ENCODE data around the gene WBP1.
"Not testable (repeated sequence)": the region's sequence is repeated elsewhere in the genome, so short reads cannot be mapped to it uniquely, and the experiment has no call there.

The WBP1 gene

DNA sequence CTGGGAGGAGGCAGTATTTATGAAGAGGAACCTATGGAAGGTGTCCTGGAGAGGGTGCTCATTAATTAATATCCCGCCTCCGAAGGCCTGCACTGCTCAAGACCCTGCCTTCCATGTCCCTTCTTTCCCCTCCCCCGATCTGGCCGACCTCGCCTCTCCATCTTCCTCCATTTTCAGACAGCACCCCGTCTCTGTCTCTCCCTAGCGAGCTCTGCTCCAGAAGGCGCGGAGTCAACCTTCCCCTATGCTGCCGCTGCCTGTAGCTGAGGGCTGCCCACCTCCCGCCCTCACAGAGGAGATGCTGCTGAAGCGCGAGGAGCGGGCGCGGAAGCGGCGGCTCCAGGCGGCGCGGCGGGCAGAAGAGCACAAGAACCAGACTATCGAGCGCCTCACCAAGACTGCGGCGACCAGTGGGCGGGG is 1.1 kb upstream of the WBP1 start:
- DNase-seq: no peak

DNA sequence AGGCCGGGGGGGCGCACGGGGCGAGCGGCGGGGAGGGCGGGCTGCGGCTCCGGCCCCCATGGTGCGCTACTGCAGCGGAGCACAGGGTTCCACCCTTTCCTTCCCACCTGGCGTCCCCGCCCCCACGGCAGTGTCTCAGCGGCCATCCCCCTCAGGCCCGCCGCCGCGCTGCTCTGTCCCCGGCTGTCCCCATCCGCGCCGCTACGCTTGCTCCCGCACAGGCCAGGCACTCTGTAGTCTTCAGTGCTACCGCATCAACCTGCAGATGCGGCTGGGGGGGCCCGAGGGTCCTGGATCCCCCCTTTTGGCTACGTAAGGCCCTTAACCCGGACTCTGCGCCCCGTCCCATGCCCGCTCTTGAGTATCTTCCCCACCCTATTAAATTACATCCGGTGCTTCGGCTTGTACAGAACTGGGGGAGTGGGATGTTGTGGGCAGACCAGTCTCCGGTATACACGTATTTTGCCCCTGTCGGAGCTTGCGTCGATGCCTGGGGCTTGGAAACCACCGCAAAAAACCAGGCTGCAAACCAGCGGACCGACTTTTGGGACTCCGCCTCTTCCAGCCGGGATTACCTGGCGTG is 598 bp upstream of the WBP1 start:
- DNase-seq: peak; percentile 58

DNA sequence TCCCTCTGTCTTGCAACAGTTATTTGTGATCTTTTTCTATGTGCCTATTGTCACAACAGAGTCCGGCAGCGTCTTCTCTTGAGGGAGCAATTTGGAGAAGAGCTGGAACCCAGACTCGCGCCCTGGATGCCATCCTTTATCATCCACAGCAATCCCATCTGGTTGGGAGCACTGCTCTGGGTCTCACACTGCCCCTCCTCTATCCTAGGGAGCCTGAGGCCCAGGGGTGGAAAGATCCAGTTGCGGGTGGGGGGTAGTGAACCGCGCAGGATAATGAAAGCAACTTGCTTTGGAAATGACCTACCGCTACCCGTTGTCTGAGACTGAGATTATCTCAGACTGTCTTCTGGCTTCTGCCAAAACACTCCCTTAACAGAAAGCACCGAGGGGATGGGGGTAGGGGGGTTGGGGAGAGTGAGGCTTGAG is 713 bp downstream of the WBP1 start:
- no peak for DNase-seq

DNA sequence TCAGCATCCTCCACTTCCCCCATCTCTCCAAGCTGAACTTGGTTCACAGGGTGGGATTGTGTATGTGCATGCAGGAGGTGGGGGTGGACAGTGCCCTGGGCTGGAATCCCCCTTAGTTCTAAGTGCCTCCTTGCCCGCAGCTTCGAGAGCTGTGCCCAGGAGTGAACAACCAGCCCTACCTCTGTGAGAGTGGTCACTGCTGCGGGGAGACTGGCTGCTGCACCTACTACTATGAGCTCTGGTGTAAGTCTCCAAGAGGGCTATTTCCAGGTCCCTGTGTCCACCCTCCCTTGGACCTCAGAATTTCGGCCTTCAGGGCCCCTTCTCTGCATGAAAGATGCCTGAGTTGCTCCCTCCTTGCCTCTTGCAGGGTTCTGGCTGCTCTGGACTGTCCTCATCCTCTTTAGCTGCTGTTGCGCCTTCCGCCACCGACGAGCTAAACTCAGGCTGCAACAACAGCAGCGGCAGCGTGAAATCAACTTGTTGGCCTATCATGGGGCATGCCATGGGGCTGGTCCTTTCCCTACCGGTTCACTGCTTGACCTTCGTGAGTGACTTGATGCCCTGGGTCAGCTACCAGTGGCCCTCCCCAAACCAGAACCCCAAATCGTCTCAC is 1.4 kb downstream of the WBP1 start:
- not testable (repeated sequence) for DNase-seq

DNA sequence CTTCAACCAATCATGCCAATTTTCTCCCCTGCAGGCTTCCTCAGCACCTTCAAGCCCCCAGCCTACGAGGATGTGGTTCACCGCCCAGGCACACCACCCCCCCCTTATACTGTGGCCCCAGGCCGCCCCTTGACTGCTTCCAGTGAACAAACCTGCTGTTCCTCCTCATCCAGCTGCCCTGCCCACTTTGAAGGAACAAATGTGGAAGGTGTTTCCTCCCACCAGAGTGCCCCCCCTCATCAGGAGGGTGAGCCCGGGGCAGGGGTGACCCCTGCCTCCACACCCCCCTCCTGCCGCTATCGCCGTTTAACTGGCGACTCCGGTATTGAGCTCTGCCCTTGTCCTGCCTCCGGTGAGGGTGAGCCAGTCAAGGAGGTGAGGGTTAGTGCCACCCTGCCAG is 1.9 kb downstream of the WBP1 start:
- not testable (repeated sequence) for DNase-seq

DNA sequence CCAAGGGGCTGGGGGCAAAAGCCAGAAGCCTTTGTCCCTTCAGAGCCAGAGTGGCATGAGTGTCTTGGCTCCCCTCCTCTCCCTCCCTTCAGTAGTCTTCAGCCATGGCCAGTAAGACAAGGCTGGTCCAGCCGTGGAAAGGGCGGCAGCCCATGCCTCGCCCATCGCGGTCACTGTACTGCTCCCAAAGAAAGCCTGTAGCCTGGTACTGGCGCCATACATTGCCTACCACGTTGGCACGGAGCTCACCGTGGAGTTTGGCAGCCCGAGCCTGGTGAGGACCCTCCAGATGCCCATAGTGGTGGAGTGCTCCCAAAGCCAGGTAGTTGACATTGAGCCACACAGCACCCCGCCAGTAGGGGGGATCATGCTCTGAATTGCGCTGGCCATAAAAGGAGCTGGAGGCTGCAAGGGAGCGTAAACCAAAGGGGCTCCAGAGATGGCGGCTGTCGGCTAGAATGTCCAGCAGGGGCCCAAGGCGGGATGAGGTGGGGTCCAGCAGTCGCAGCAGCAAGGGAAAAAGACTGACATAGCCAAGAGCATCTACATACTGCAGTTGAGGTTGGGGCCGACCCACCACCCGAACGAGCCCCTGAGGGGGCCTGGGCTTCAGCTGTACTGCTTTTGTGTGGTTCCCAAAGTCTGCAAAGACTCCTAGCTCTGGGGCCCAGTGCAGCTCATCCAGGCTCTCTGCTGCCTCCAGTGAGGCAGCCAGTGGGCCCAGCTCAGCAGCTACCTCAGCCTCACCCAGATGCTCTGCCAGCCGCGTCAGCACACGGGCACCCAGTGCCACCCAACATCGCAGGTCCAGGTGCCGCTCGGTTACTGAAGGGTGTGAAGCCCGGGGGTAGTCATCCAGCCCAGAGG is 3.2 kb downstream of the WBP1 start:
- no peak for DNase-seq

DNA sequence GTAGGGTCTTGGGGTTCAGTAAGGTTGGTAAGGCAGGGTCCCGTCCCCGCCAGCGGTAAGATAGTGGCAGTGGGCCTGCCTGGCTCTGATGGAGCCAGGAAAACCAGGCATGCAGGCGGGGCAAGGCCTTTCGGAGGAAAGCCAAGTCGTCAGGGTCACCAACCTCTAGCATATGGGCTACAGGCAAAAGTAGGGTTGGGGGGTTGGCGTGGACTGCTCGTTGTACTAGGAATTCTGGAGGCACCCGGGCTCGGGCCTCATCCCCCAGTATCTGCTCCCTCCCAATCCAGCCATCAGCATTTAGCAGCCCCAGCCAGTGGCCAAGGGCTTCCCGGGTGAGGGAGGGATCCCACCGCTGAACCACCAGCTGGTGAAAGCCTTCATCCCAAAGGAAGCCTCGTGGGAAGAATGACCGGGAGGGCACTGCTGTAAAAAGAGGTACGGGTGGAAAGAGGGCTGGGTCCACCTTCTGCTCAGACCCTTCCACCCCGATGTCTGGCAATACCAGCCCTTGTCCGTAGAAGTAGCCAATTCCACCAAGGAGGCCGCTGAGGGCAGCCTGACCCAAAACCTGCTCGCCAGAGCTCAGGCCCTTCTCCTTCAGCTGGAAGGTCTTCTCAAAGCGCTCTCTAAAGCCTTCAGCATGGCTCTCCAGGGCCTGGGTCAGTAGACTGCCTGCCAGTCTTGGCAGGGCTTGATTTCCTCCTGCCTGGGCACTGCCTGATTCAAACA is 4.0 kb downstream of the WBP1 start:
- no peak for DNase-seq

DNA sequence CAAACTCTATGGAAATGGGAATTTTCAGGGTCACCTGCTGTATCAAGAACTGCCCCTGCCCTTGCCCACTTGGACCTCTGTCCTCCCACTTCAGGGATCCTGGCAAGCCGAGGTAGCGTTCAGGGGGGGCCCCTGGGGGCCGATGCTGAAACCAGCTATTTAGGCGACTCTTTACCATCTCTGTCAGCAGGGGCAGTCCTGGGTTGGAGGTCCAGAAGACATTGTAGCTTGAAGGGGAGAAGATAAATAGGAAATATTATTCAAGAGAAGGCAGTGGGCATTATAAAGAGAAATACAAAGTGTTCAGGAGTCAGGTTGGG is 4.5 kb downstream of the WBP1 start:
- no peak for DNase-seq

DNA sequence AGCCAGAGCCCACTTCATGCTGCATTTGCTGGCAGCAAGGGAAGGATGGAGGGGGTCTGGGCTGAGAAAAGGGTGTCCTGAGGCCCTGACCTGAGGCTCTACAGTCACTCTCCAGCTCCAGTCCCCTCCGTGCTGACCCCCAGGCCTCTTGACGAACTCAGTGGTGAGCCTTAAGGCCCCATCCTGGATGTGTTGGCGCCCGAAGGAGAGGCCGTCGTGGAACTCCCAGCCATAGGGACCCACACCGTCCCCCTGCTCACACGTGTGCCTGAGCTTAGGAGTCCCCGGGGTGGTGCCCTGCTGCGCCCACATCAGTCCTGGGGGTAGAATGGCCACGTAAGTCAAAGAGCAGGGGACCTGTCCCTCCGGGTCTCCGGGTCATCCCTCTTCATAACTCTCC is 6.2 kb downstream of the WBP1 start:
- no peak for DNase-seq

DNA sequence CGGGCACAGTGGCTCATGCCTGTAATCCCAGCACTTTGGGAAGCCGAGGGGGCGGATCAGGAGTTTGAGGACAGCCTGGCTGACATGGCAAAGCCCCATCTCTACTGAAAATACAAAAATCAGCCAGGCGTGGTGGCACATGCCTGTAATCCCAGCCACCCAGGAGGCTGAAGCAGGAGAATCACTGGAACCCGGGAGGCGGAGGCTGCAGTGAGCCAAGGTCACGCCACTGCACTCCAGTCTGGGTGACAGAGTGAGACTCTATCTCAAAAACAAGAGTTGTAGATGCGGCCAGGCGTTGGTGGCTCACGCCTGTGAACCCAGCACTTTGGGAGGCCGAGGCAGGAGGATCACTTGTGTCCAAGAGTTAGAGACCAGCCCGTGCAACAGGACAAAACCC is 12.5 kb downstream of the WBP1 start:
- DNase-seq: not testable (repeated sequence)

DNA sequence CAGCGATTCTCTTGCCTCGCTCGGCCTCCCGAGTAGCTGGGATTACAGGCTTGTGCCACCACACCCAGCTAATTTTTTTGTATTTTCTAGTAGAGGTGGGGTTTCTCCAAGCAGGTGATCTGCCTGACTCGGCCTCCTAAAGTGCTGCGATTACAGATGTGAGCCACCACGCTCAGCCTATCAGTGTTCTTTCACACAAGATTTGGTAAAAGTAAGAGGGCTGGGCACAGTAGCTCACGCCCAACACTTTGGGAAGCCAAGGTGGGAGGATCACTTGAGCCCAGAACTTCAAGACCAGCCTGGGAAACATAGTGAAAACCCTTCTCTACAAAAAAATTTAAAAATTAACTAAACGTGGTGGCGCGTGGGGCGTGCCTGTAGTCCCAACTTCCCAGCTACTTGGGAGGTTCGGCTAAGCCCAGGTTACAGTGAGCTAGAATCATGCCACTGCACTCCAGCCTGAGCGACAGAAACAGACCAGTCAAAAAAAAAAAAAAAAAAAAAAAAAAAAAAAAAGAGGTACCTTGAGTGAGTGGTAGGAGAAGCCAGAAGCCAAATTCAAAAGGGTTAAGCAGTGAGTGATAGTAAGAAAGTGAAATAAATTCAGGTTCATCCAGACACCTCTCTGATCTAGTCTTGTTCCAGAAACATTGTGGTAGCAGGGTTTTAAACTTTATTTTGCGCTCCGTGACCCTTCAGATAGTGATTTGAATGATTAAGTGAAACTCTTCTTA is 13.3 kb downstream of the WBP1 start:
- DNase-seq: no peak

DNA sequence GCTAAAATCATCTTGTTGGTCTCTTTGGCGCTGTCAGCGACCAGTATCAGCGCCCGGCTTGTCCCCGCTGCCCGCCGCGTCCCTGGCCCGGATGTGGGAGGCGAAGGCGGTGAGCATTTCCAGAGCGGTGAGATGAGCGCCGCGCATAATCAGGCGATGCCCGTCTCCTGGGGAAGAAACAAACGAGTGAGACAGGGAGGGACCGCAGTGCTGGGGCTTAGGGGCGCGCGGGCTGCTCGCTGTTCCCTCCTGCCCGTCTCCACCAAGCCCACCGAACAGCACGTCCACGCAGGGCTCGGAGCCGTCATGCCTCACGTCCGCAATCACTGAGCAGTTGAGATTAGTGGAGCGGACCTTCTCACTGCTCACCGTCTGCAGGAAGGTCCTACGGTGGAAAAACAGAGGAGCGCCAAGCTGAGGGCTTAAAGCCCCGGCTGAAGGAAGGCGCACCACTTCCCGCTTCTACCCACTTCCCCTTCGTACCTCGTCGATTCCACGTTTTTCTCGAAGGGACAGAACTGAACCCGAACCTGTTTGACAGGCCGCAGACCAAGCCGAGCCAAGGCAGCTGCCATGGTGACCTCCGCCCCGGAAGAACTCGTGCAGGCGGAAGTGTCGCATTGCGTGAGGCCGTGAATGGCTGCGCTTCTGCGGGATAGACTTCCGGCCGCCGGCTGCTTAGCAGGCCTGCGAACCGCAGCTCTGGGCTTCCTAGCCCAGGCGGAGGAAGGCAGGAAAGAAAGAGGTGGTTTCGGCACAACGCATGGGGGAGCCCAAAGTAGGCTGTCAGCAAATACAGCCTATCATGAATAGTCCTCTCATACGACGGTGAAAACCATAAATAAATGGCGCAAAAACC is 14.1 kb downstream of the WBP1 start, which contains the start of gene MRPL53:
Gene MRPL53, minus strand, starts transcription at position 595 of the 859 bp plus-strand sequence. Its CDS starts 20 bp downstream, at position 575.
- peak; percentile 86 for DNase-seq

DNA sequence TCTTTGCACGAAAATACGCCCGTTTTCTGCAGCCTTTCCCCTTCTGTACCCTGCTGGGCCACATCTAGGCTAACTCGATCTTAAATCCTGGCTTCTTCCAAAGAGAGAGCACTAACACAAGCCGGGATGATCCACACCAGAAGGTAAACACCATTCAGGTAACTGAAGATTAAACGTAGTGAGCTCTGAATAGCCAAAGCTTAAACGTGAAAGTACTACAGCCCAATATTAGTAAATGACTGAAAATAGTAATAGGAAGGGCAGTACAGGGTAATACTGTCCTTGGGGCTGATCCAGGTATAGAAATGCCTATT is 14.7 kb downstream of the WBP1 start:
- DNase-seq: no peak

DNA sequence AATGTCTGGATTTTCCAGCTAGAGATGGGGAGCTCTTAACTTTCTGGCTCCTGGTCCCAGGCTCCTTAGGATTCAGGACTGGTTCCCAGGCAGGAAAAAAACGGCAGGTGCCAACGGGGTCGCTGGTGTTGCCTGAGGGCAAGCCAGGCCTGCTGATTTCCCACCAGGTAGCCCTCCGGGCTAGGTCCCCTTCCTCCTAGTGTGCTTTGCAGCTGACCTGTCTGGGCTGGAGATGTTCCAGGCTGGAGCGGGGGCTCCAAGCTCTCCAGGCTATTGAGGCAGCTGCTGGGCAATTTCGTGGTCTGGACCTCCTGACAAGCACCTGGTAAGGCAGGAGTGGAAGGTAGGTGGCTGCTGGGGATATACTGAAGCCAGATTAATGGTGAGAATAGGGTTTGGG is 16.2 kb downstream of the WBP1 start:
- DNase-seq: no peak

DNA sequence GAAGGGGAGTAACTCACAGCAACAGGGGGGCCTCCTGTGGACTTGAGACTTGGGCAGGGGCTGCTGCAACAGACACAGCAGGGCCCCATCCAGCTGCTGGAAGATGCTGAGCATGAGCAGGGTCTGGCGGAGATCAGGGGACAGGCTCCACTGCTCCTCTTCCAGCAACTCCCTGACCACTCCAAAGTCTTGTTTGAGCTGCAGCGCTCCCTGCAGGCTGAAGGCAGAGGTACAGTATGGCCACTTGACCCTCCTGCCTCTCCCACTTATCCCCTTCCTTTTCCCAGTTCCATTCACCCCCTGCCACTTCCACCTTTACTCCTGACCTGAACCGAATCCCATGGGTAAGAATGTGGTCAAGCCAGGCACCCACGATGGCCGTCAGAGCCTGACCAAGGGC is 16.7 kb downstream of the WBP1 start:
- DNase-seq: no peak

DNA sequence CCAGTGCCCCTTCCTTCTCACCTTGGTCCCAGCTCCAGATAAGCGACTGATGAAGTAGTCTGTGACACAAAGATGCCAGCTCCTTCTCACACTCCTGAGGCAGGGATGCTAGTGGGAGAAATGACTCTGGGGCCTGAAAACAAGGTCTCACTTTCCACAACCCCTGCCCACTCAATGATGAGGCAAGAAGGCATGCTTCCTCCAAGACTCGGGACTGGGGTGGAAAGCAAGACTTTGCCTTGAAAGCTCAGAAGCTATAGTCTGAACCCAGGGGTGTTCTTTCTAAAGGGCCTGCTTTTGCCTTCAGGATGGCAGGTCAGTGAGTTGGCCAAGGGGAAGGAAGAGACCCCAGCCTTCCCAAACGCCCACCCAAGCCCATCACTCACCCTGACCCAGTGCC is 23.2 kb downstream of the WBP1 start:
- DNase-seq: no peak

DNA sequence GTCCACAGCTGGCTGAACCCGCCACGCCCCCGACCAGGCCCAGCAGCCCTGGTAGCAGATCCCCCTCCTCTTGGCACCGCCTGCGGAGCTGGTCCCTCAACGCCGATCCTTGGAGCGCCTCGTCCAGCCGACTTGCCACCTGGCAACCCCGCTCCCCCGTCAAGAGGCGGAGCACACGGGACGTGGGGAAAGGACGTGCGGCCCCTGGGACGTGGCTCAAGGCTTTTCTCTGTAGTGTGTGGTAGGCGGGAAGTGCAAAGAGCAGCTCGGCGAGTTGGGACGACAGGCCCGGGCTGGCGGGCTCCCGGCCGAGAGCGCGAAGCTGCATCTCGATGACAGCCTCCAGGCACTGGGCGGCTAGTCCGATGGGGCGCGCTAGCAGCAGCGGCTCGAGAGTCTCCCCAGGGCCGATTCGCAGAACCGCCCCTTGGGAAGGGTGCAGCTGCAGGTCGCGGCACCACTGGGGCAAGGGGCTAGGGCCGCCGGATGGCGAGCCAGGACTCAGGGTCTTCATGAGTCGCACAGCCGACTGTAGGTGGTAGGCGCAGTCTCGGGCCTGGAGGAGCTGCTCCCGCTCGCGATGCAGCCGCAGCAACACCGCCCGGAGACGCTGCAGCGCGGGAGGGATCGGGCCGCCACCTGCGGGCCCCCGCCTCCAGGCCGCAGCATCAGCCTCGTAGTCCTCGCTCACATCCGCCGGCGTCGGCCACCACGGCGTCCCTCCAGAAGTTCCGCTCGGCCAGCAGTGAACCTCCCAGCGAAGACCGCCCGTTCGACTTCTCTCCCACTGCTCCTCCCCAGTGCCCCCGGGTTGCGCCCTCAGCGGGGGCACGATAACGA is 23.9 kb downstream of the WBP1 start:
- no peak for DNase-seq

DNA sequence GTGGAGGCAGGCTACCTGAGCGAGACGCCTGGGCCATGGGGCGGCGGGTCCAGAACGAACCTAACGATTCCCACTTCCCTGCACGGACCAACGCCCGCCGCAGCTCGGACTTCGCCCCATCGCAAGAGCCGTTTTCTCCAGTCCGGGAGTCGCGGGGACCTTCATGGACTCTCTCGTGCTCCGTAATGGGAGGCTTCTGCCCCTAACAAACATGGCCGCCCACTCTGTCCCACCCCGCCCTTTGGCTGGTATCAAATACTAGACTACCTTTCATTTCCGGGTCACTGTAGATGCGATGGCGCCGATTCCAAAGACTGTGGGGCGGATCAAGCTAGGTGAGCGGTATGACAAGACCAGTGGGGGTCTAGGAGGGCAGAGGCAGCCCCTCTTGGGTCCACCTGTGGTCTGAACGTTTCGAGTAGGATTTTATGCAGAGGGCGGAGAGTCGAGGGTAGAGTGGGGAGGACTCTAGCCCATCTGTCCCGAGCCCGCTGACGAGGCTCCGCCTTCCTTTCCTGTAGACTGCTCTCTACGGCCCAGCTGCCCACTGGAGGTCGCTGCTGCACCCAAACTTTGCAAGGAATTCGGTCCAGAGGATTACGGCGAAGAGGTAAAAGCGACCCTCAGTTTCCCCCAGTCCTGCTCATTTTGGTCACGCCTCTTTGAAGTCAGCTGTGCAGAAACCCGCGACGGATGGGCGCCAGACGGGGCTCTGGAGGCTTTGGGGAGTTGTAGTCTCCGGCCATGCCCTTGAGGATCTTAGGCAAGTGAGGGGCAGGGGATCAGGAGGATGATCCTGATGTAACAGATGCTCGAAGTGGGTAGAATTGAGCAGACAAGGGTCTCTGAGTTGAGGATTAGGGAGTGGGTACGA is 24.8 kb downstream of the WBP1 start, which contains the start of the genes CCDC142 and TTC31:
Gene CCDC142, minus strand, starts transcription at position 198 of the 874 bp plus-strand sequence. Its CDS starts 161 bp downstream, at position 37.
Gene TTC31, plus strand, starts transcription at position 281 of the 874 bp plus-strand sequence. Its CDS starts 15 bp downstream, at position 296.
- peak; percentile 95 for DNase-seq

DNA sequence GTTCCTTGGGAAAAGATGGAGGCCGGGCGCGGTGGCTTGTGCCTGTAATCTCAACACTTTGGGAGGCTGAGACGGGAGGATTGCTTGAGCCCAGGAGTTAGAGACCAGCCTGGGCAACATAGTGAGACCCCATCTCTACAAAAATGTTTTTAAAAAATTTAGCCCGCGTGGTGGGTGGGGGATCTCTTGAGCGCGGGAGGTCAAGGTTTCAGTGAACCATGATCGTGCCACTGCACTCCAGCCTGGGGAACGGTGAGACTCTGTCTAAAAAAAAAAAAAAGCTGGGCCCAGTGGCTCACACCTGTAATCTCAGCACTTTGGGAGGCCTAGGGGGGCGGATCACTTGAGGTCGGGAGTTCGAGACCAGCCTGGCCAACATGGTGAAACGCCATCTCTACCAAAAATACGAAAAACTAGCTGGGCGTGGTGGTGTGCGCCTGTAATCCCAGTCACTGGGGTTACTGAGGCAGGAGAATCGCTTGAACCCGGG is 25.5 kb downstream of the WBP1 start:
- DNase-seq: not testable (repeated sequence)

Data from SHP77 treated with DMSO at 0.1 percent for 48 hours (cell line).